ENCODE measurements around the gene PXK. TPM values are rescaled to one million over a fixed set of nuclear protein-coding genes. Genes with fewer than 3 reads are reported as not detected.

PXK gene
- total RNA-seq, 4 donors from 2014 or later: 28.2 to 35.3 (median 30.3) TPM

GRCh38 chr3:58353722-58354553, 21.2 kb downstream of the PXK start:
- intact Hi-C loops (cut with DNase I): no loop called here
- WGBS: 85% methylated on average over 8 of the region's 8 CpGs
- Histone ChIP-seq H3K27ac (replicated peaks in 1 of 4) (no peak overlapping the region), H3K4me1 (peaks cover 11 to 57% (median 34%) of the 10 kb centered on the region in 4 donors), H3K4me3 (no peak overlapping the region), H3K27me3 (no peaks in the 10 kb centered on the region), H3K36me3 (no peaks in the 10 kb centered on the region), H3K9me3 (no peaks in the 10 kb centered on the region)
- no peak for DNase-seq (ENCODE audit: extremely low spot score)
- no peak for TF ChIP-seq POLR2A (IDR thresholded peaks at IDR 0.05; ENCODE audit: low read depth)
- TF ChIP-seq EP300 (IDR thresholded peaks at IDR 0.05): no peak
- TF ChIP-seq POLR2AphosphoS5 (IDR thresholded peaks at IDR 0.05): no peak
- TF ChIP-seq CTCF (IDR thresholded peaks at IDR 0.05): no peak

GRCh38 chr3:58355179-58355578, 22.5 kb downstream of the PXK start:
- WGBS: 90% methylated on average over 8 of the region's 8 CpGs
- H3K4me1 ChIP-seq: peaks cover 11 to 61% (median 35%) of the 10 kb centered on the region in 4 donors
- H3K36me3 ChIP-seq: no peaks in the 10 kb centered on the region
- H3K9me3 ChIP-seq: no peaks in the 10 kb centered on the region
- H3K27me3 ChIP-seq: no peaks in the 10 kb centered on the region
- no peak for DNase-seq (ENCODE audit: extremely low spot score)
- no peak overlapping the region for H3K27ac ChIP-seq (replicated peaks in 1 of 4)
- no peak for TF ChIP-seq POLR2A (IDR thresholded peaks at IDR 0.05; ENCODE audit: low read depth)
- TF ChIP-seq POLR2AphosphoS5 (IDR thresholded peaks at IDR 0.05): no peak
- no peak for TF ChIP-seq EP300 (IDR thresholded peaks at IDR 0.05)
- TF ChIP-seq CTCF (IDR thresholded peaks at IDR 0.05): no peak
- intact Hi-C loops (cut with DNase I): no loop called here
- H3K4me3 ChIP-seq: no peak overlapping the region

GRCh38 chr3:58356054-58356453, 23.4 kb downstream of the PXK start:
- no peak overlapping the region for H3K27ac ChIP-seq (replicated peaks in 1 of 4)

GRCh38 chr3:58357402-58357801, 24.7 kb downstream of the PXK start:
- WGBS: 100% methylated on average over 3 of the region's 3 CpGs
- H3K4me3 ChIP-seq: no peak overlapping the region
- no peaks in the 10 kb centered on the region for H3K9me3 ChIP-seq
- H3K27ac ChIP-seq (replicated peaks in 1 of 4): no peak overlapping the region
- peaks cover 8 to 60% (median 38%) of the 10 kb centered on the region in 4 donors for H3K4me1 ChIP-seq
- intact Hi-C loops (cut with DNase I): no loop called here
- no peak for TF ChIP-seq CTCF (IDR thresholded peaks at IDR 0.05)
- no peak for TF ChIP-seq EP300 (IDR thresholded peaks at IDR 0.05)
- no peak for TF ChIP-seq POLR2A (IDR thresholded peaks at IDR 0.05; ENCODE audit: low read depth)
- no peak for TF ChIP-seq POLR2AphosphoS5 (IDR thresholded peaks at IDR 0.05)
- DNase-seq (ENCODE audit: extremely low spot score): no peak
- H3K27me3 ChIP-seq: no peaks in the 10 kb centered on the region
- no peaks in the 10 kb centered on the region for H3K36me3 ChIP-seq

More at GRCh38 chr3:58356054-58356453, 23.4 kb downstream of the PXK start:
- peaks cover 8 to 61% (median 31%) of the 10 kb centered on the region in 4 donors for H3K4me1 ChIP-seq
- H3K36me3 ChIP-seq: no peaks in the 10 kb centered on the region
- DNase-seq (ENCODE audit: extremely low spot score): no peak
- no peaks in the 10 kb centered on the region for H3K27me3 ChIP-seq
- intact Hi-C loops (cut with DNase I): no loop called here
- no peak overlapping the region for H3K4me3 ChIP-seq
- WGBS: 46% methylated on average over 4 of the region's 4 CpGs
- TF ChIP-seq CTCF (IDR thresholded peaks at IDR 0.05) (no peak), EP300 (IDR thresholded peaks at IDR 0.05) (no peak), POLR2A (IDR thresholded peaks at IDR 0.05; ENCODE audit: low read depth) (no peak)
- H3K9me3 ChIP-seq: no peaks in the 10 kb centered on the region
